IPS DF 4.7 (cell line): ENCODE results near the gene GDPD5.
"Not testable (repeated sequence)": the region's sequence is repeated elsewhere in the genome, so short reads cannot be mapped to it uniquely, and the experiment has no call there.

Experiments used
- DNase-seq: peaks from one replicate; pipeline ENCODE4 v3.0.0-alpha.2; 2013; ENCODE audit warnings: low spot score; ENCODE audit errors: extremely low read depth

The GDPD5 gene

DNA sequence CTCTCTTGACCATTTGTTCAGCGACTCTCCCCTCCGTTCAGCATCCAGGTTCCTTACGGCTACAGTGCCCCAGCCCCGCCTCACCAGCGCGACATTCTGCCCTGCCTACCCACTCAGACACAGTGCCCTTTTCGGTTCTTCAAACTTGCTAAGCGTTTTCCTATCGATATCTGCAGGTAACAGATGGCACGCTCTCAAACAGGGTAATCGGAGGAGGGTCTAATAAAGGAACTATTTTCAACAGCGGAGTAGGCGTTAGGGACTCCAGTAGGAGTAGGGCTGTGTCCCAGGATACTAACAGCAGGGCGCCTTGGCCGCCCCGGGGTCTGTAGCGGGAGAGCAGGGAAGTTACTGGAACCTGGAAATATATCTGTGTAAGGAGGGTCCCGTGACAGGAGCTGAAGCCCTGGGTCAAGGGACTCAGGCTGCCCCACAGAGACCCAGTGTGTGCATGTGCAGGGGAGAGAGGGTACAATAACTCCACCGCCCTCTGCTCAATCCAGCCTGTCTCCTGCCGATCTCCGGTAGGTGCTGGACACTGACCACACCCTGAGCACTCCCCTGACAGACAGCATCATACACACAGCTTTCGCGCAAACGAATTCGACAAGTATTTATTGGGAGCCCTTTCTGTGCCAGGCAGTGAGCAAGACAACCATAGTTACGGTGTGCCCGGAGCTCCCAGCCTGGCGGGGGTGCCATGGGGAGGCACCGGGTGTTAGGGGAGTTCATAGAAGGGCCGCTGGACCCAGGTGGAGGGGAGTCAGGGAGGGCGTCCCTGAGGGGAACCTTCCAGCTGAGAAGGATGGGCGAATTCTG lies 94.8 kb downstream of the GDPD5 start:
- DNase-seq = no peak

DNA sequence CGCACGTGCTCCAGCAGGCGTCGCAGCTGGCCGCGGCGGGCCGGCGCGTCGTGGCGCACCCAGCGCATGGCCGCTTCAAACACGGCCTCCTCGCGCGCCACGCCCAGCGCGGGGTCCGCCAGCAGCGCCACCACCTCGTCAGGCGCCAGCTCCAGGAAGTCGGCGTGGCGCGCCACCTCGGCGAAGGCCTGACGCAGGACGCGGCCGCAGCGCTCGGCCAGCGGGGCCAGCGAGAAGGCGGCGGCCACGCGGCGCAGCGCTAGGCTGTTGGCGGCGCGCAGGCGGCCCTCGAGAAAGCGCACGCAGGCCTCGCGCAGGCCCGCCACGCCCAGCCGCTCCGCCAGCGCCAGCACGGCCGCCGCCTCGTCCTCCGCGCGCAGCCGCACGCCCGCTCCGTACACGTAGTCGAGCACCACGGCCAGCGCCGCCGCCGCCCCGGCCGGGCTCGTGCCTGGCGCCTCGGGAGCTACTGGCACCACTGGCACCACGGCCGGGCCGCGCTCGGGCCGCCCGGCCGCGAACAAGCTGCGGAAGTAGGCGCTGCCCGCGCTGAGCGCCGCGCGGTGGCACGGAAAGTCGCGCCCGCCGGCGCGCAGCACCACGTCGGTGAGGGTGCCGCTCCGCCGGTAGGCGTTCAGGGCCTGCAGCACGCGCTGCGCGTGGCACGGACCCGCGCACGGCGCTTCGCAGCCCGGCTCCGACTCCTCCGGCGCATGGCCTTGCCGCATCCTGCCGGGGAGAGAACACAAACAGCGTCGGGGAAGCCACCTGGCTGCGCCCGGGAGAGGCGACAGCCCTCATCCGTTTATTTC lies 95.6 kb downstream of the GDPD5 start:
- DNase-seq = no peak

DNA sequence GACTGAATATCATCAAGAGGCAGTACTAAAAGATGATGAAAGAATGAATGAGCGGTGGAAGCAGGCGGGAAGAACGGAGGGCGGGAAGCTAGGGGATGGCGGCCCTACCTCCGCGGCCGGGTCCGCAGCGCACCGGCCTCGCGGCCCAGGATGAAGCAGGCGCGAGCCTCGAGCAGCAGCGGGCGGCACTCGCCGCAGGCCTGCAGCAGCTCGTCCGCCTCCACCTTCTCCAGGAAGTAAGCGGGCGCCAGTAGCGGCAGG lies 96.2 kb downstream of the GDPD5 start:
- DNase-seq = no peak

DNA sequence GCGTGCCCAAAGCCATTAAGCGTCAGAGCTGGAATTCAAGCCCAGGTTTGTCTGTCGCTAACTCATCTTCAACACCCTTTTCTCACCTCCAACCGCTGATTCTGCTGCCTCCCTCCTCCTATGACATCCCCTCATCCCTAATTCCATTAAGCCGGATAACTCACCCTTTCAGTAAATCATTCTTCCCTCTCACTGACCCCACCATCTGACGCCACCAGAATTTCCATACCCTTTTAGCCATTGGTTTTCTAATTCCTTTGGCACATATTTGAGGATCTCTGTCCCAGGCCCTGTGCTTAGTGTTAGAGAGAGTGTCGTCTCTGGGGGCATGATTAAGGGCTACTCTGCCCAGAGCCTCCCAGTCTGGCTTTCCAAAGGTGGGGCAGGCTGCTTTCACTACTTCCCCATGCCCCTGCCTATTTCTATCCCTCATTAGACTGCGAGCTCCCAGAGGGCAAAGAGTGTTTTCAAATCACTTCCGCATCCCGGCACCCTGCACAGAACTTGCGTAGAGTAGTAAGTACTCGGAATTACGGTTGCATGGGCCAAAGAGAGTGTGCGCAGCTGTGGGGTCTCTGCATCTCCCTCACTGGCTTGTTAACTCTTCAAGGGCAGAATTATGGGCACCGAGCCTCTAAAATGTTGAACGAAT lies 96.6 kb downstream of the GDPD5 start:
- no peak for DNase-seq

DNA sequence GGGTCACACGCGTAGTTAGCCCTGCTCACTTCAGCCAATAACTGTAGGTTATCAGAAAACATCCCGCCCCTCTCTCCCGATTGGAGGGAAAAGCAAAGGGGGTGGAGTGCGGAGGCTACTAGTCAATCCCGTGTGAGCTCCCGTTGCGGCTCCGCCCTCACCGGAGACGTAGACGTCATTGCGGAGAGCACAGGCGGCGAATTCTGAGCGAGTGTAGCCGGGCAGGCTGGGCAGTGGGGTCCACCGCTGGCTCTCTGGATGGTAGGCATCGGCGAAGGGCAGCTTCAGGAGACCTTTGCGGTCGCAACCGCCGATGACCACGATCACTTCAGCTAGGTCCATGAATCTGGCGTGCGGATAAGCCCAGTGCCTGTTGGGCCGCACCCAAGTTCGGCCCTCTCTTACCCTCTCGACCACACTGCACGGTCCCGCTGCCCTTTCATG lies 97.4 kb downstream of the GDPD5 start:
- no peak for DNase-seq

DNA sequence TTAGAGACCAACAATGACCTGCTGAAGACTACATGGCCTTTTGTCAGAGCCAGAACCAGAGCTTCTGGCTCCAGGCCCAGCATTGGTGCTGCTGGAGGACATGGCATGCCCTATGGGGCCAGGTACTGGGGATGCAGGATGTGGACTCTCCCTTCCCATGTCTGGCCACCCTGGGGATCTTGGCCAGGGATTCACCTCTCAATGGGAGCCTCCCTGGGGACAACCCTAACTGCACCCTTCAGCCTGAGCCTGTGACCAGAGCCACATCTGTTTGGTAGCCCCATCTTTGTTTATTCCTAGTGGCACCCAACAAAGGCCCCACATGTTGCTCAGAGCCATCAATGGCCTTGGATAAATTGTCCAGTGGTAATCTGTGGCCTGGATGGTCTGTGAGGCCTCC lies 98.6 kb downstream of the GDPD5 start:
- DNase-seq = no peak

DNA sequence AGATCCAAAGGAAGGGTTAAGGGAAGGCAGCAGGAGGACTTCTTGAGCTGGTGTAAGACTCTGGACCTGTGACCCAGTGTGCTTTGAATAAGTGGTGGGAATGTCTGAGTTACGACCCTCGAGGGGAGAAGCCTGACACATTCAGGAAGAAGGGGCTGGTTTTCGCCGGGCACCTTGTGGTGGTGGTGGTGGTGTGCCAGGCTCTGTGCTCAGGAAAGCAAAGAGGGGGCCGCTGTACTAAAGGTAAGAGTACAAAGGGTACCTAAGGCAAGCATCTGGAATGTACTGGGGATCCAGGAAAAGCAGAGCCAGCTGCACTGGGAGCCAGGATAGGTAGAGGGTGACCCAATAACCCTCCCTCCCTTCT lies 99.0 kb downstream of the GDPD5 start:
- DNase-seq = no peak

DNA sequence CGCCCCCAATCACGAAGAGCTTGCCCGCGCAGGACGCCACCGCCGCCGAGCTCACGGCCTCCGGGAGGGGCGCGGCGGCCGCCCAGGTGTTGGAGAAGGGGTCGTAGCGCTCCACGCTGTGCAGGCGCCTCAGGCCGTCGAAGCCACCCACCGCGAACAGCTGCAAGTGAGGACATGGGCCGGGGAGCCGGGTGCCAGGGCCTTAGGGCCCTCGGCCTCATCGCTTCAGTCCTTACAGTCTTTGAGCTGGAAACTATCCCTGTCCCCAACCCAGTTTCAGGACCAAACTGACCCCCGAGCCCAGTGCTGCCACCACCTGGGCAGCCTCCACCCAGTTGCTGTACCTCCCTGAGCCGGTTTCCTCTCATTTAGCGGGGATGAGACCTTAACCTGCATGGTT lies 100.3 kb downstream of the GDPD5 start:
- DNase-seq = no peak

DNA sequence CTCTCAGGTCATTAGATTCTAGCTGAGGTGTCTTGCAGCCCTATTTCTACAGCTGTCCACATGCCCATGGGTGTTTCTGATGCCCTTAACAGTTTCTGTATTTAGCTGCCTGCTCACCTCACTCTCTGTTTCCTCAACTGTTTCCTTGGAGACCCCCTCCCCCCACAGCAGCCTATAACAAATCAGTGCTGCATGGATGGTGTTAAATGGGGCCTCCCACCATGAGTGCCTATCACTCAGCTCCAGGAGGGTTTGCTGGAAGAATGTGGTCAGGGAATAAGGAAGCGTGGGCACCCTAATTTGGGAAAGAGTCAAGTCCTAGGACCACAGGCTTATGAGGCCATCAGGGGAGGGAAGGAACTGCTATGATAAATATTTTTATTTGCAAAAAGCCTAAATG lies 101.3 kb downstream of the GDPD5 start:
- DNase-seq = no peak

DNA sequence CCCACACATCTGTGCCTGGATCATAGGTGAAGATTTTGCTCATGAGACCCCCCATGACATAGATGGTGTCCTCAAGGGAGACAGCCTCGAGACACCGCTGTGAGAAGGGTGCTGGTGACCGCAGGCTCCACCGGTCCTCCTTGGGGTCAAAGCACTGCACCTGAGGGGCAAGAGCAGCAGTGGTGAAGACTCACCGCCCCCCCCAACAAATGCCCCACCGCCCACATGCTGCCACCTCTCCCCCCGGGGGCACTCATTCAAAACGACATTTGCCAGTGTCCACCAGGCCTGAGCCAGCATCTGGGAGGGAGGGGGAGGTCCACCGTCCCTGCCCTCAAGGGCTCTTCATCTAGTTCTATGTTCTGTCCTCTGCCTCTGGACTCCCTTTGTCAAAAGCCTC lies 102.0 kb downstream of the GDPD5 start:
- no peak for DNase-seq

DNA sequence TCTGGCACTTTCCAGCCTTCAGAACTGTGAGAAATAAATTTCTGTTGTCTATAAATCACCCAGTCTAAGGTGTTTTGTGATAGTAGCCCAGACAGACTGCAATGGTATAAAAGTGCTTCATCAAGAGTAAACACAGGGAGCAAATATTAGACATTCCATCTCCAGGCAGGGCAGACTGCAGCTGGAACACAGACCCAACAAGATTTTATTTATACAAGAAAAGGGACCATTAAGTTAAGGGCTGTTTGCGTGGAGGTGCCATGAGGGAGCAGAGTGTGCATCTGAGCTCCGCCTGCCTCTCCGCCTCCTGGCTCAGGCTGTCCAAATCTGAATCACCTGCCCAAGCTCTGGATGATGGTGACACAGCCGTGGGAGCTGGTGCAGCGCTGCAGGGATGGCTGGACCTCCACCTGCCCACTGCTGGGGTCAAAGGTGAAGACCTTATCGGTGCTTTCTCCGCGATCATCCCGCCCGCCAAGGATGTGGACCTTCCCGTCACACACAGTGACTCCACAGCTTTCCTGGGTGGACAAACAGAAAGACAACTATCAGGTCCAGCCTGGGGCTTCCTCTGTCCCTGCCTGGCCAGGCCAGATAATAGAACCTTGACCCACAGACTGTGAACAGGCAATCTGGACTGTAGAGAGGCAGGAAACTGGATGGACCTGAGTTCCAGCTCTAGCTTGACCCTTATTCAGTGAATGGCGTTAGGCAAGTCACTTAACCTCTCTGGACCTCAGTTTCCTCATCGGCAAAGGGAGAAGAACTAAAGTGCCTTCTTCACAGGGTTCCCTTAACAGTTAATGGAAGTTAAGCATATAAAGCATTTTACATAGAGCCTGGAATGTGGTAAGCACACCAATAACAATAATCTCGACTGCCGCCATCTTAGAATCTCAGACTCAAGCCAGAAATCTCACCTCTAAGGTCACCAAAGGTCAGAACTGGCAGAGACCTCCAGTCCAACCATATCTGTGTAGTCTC lies 103.2 kb downstream of the GDPD5 start:
- DNase-seq = no peak

DNA sequence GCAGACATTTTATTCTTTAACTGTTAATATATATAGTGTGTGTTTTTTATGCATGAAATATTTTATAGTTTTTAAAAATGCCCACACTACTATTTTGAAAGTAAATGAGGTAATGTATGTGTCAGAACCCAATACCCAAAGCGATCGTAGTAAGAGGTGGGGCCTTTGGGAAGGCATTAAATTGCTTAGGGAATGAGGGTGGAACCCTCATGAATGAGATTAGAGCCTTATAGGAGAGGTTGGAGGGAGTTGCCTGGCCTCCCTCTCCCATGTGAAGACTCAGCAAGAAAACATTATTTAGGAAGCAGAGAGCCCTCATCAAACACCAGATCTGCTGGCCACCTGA lies 103.9 kb downstream of the GDPD5 start:
- no peak for DNase-seq

DNA sequence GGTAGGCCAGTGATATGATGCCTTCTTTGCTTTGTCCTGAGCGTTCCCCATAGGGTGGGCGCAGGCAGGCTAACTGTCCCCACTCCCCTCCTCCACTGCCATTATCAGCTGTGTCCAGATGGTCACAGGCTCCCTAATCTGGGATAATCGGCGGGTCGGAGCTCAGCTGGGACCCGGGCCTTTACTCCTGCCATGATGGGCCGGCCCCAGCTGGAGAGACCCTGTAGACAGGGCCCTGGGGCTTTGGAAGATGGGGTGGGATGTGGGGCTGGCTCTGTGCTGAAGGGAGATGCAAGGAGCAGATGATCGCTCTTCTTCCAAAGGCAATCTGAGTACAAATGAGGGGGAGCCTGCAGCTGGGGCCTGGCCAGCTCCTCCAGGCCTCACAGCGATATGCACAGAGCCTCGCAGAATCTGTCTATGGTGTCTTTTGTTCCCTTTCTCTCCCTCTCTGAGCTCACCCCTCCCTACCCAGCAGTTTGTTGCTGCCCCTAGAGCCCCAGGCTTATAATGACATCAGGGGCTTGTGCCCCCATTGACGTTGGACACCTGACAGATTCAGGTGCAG lies 104.6 kb downstream of the GDPD5 start:
- DNase-seq = no peak

DNA sequence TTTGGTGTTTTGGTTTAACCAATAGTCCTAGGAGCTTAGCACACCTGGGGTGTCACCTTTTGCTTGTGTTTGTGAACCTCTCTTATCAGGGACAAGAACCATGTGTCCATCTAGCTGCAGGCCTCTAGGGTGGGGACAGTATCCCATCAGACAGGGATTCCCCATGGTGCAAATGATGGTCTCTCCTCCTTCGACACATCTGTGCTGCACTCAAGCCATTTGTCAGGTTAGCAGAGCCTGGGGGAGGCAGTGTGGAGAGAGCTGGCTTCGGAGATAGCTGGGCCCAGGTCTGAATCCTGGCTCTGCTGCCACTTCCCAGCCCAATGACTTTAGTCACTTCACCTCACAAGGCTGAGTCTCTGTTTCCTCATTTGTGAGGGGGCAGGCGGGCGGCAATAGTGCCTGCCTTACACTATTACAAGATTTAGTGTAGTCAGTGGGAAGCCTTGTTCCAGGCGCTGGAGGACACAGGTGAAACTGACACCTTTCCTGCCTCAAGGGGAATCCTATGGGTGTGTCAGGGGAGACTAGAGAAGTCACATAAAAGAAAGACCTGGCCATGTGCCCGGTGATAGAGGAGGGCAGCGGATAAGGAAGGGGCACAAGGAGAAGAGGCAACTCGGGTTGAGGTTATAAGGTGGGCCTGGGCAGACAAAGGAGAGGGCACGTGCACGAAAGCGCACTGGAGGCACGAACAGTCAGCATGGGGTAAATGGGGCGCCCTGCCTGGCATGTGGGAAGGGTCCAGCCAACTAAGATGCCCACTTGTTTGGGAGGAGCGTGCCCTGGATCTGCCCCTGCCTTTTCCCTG lies 105.3 kb downstream of the GDPD5 start:
- no peak for DNase-seq

DNA sequence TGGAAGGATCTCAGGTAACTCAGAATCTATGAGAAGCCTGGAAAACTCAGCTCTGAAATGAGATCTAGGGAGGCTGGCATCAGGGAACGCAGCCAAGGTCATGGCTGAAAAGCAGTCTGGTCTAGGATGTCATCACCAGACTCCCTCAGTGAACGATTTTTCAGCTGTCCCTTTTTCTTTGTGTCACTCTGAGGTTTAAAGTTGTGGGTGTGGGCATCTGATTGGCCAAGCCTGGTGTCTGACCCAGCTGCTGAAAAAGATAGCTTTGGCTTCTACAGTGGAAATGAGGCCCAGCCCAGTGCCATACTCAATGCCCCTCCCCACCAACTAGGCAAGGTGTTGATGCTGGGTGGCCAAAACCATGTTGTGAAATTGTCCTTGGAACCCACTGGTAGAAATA lies 111.9 kb downstream of the GDPD5 start:
- no peak for DNase-seq

DNA sequence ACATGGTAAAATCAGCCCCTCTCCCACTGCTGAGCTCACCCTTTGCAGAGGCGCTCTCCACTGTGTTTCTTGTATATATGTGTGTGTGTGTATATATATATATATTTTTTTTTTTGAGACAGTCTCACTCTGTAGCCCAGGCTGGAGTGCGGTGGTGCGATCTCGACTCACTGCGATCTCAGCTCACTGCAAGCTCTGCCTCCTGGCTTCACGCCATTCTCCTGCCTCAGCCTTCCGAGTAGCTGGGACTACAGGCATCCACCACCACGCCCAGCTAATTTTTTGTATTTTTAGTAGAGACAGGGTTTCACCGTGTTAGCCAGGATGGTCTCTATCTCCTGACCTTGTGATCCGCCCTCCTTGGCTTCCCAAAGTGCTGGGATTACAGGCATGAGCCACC lies 112.6 kb downstream of the GDPD5 start:
- DNase-seq = not testable (repeated sequence)

DNA sequence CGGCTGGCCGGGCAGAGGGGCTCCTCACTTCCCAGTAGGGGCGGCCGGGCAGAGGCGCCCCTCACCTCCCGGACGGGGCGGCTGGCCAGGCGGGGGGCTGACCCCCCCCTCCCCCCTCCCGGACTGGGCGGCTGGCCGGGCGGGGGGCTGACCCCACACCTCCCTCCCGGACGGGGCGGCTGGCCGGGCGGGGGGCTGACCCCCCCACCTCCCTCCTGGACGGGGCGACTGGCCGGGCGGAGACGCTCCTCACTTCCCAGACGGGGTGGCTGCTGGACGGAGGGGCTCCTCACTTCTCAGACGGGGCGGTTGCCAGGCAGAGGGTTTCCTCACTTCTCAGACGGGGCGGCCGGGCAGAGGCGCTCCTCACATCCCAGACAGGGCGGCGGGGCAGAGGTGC lies 115.8 kb downstream of the GDPD5 start:
- not testable (repeated sequence) for DNase-seq

DNA sequence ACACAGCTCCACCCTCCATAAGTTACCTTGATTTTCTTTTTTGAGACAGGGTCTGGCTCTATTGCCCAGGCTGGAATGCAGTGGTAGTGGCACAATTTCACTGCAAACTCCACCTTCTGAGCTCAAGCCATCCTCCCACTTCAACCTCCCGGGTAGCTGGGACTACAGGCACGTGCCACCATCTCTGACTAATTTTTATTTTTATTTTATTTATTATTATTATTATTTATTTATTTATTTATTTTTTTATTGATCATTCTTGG lies 116.9 kb downstream of the GDPD5 start:
- no peak for DNase-seq

DNA sequence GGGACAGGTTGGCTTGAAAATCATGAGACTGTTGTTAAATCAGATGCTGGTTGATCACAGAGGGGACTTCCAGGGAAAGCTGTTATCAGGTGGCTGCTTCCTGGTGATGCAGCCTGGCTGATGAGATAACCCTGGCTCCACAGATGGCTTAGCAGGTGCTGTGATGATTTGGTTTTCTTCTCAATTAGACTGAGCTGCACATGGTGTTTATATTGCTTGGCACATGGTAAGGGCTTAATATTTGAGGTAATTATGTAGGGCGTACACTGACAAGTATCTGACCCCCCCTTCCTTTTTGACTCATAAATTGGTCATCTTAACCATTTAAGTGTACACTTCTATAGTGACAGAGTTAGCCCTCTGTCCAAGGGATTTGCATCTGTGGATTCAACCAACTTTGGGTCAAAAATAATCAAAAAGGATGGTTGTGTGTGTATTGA lies 119.4 kb downstream of the GDPD5 start:
- no peak for DNase-seq

DNA sequence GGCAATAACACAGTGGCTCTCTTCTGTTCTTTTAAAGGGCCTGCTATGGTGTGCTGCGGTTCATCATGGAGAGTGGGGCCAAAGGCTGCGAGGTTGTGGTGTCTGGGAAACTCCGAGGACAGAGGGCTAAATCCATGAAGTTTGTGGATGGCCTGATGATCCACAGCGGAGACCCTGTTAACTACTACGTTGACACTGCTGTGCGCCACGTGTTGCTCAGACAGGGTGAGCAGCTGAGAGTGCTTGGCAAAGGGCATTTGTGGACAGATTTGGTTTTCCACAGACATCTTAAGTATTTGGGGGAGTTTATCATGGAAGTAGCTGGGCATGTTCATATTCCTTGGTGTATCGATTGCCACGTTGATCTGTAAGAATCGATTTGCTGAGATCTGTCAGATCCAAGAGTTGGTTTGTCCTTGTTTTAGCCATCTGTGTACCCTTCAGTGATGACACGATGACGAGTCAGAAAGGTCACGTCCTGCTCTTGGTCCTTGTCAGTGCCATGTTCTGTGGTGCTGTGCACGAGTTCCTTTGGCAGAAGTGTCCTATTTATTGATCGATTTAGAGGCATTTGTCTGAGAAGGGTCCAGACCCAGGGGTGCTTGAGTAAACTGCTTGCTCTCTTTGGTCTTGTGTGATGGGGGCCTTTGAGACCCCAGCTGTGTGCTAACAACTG lies 121.6 kb downstream of the GDPD5 start:
- DNase-seq = no peak
